PFSK-1 (cell line): ENCODE results near the gene FMNL2.

Source experiments
- POLR2AphosphoS5 ChIP-seq: IDR thresholded peaks from 2 replicates; pipeline ENCODE4 v1.6.1; 2012; ENCODE audit warnings: low read depth, mild to moderate bottlenecking, control low read depth, low read length, moderate library complexity
- TAF1 ChIP-seq: IDR thresholded peaks from 2 replicates; pipeline ENCODE4 v1.6.1; 2012; ENCODE audit warnings: low read length, control low read depth, borderline replicate concordance; ENCODE audit not compliant: insufficient read depth
- TF ChIP-seq, protein P1 (sequence below), 2 experiments: IDR thresholded peaks; 2 replicates each; pipeline versions ENCODE4 v1.6.1 to v1.8.0; 2011 to 2012; ENCODE audit warnings: low read depth in 2 of 2, low read length in 2 of 2, control low read depth in 1 of 2, inconsistent platforms in 1 of 2, mild to moderate bottlenecking in 1 of 2, moderate library complexity in 1 of 2; ENCODE audit not compliant: insufficient read depth in 1 of 2

DNA sequence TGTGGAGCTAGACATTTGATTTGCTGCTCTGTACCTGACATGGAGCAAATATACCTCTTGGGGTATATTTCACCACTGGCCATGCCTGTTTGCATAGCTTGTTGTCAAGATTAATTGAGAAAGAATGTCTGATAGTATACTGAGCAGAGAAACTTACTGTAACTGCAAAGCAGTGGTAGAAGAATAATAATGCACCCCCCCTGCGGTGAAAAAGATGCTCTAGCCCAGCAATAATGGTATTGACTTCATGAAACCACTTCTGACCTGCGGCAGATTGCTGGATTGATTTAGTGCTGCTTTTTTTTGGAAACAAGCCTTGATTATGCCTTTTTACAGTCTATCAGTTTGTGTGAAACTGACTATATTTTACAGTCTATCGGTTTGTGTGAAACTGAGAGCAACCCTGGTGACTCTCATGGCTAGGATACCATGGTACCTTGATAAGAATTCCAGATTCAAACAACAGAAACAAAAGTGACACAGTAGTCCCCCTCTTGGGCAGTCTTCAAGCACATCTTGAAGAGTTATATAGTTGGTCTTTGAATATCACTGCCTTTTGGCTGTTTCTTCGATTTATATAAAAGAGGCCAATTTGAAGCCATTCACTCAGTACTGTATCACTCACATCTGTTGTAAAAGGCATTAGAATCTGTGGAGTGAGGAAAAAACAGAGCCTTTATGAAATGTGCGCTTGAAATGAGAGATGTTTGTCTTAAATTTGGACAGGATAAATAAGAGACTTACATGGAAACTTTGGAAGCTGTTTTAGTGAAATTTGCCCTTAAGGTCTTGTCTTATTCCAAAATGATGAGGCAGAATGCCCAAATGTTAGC is 102.5 kb downstream of the FMNL2 start:
- TF ChIP-seq POLR2AphosphoS5 (no peak), TAF1 (no peak)
- TF ChIP-seq, protein P1, sequence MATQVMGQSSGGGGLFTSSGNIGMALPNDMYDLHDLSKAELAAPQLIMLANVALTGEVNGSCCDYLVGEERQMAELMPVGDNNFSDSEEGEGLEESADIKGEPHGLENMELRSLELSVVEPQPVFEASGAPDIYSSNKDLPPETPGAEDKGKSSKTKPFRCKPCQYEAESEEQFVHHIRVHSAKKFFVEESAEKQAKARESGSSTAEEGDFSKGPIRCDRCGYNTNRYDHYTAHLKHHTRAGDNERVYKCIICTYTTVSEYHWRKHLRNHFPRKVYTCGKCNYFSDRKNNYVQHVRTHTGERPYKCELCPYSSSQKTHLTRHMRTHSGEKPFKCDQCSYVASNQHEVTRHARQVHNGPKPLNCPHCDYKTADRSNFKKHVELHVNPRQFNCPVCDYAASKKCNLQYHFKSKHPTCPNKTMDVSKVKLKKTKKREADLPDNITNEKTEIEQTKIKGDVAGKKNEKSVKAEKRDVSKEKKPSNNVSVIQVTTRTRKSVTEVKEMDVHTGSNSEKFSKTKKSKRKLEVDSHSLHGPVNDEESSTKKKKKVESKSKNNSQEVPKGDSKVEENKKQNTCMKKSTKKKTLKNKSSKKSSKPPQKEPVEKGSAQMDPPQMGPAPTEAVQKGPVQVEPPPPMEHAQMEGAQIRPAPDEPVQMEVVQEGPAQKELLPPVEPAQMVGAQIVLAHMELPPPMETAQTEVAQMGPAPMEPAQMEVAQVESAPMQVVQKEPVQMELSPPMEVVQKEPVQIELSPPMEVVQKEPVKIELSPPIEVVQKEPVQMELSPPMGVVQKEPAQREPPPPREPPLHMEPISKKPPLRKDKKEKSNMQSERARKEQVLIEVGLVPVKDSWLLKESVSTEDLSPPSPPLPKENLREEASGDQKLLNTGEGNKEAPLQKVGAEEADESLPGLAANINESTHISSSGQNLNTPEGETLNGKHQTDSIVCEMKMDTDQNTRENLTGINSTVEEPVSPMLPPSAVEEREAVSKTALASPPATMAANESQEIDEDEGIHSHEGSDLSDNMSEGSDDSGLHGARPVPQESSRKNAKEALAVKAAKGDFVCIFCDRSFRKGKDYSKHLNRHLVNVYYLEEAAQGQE (IDR thresholded peaks at IDR 0.05; ENCODE audit: insufficient read depth in 1 of 2, low read depth in 2 of 2, low read length in 2 of 2): no peak
